GM21528 (cell line): ENCODE measurements around the gene TP53I13.
A peak's percentile ranks its signal among the peaks of the same experiment; 100 is the strongest.

Experiments used
- ATAC-seq: cut with Tn5 transposase; IDR thresholded peaks from one replicate; pipeline ENCODE4 v1.9.1; 2021; ENCODE audit warnings: mild to moderate bottlenecking, moderate library complexity; ENCODE audit not compliant: unreplicated experiment, low FRiP score

The TP53I13 gene

GRCh38 chr17:29566473-29567303, 1.8 kb upstream of the TP53I13 start, which contains the start of gene ABHD15:
ABHD15 (minus strand) TSS chr17:29567037; CDS start chr17:29566966, 71 bp downstream.
- ATAC-seq: peak; percentile 13

GRCh38 chr17:29567304-29567553, 1.3 kb upstream of the TP53I13 start:
- ATAC-seq: peak; percentile 8

GRCh38 chr17:29567554-29568330, 759 bp upstream of the TP53I13 start:
- peak; percentile 40 for ATAC-seq

GRCh38 chr17:29569245-29569950, 897 bp downstream of the TP53I13 start:
- peak; percentile 2 for ATAC-seq

GRCh38 chr17:29570521-29570920, 2.0 kb downstream of the TP53I13 start:
- ATAC-seq: no peak

GRCh38 chr17:29571486-29571882, 3.0 kb downstream of the TP53I13 start:
- no peak for ATAC-seq

- ATAC-seq: no peak
Observed at GRCh38 chr17:29571883-29572681, 3.6 kb downstream of the TP53I13 start.

GRCh38 chr17:29572691-29573557, 4.4 kb downstream of the TP53I13 start:
- ATAC-seq: no peak

GRCh38 chr17:29573558-29573869, 5.0 kb downstream of the TP53I13 start:
- no peak for ATAC-seq

- no peak for ATAC-seq
Observed at GRCh38 chr17:29573871-29574731, 5.6 kb downstream of the TP53I13 start.

GRCh38 chr17:29574732-29575510, 6.4 kb downstream of the TP53I13 start:
- no peak for ATAC-seq

- no peak for ATAC-seq
Observed at GRCh38 chr17:29575511-29576213, 7.2 kb downstream of the TP53I13 start.

- ATAC-seq: no peak
Observed at GRCh38 chr17:29576214-29577000, 7.9 kb downstream of the TP53I13 start.

GRCh38 chr17:29577001-29577370, 8.5 kb downstream of the TP53I13 start:
- ATAC-seq: no peak

- ATAC-seq: no peak
Observed at GRCh38 chr17:29577385-29578211, 9.1 kb downstream of the TP53I13 start.
